HepG2 (cell line): ENCODE data around the gene EIF2S2. TPM values are rescaled to one million over a fixed set of nuclear protein-coding genes. Genes with fewer than 3 reads are reported as not detected.

Source experiments
- ATAC-seq: fragments of 200-7000 bp; cut with Tn5 transposase; 3 replicates; pipeline ENCODE4 v1.9.1; 2020; ENCODE audit warnings: mild to moderate bottlenecking, moderate library complexity
- BruUV-seq: library from RNA; stranded (reverse); fragments of 400-500 nt; replicated peaks from 2 replicates; lab custom pipeline; 2021; lab: Mats Ljungman, UMichigan
- CTCF ChIA-PET: fragments of 300-600 bp; formaldehyde crosslinking; extraction: SDS; loops from one replicate; lab custom pipeline; 2021; ENCODE audit warnings: low total read pairs, inconsistent platforms, low intra/inter-chr PET ratio; lab: Yijun Ruan, JAX
- POLR2A ChIA-PET: fragments of 350-600 bp; sonication (Branson Sonifier 250); formaldehyde crosslinking; loops from one replicate; lab custom pipeline; 2020; ENCODE audit warnings: antibody characterized with exemption, inconsistent platforms; lab: Yijun Ruan, JAX
- DNase-seq: peaks from one replicate; pipeline ENCODE4 v3.0.0-alpha.2; 2015; ENCODE audit warnings: low spot score
- FAIRE-seq: peaks from 3 replicates; lab custom pipeline; 2011; peaks lifted over from hg19 to GRCh38; lab: Jason Lieb, UNC
- H2AFZ ChIP-seq: one replicate; pipeline ENCODE4 v1.6.1; 2011; ENCODE audit warnings: low read length, inconsistent platforms
- H3K27ac ChIP-seq: fragments of 300-600 bp; 3 replicates; pipeline ENCODE4 v1.8.0; 2011; ENCODE audit warnings: mixed run types, mild to moderate bottlenecking, mixed read lengths, low read length, inconsistent platforms; ENCODE audit not compliant: insufficient read depth; ENCODE audit errors: extremely low read length
- H3K27me3 ChIP-seq, 2 experiments: fragments of 200-600 bp in 1 of 2; 2 replicates in 1 of 2; 3 replicates in 1 of 2; pipeline versions ENCODE4 v1.6.0 to v1.8.0; 2011; ENCODE audit warnings: low read length in 2 of 2, mild to moderate bottlenecking in 2 of 2, moderate library complexity in 2 of 2, inconsistent platforms in 1 of 2; ENCODE audit not compliant: insufficient read depth in 2 of 2, control insufficient read depth in 1 of 2
- H3K36me3 ChIP-seq, 2 experiments: fragments of 200-600 bp in 1 of 2; replicated peaks in 1 of 2; 2 replicates in 1 of 2; 3 replicates in 1 of 2; pipeline versions ENCODE4 v1.5.1 to v1.8.0; 2011; ENCODE audit warnings: low read length in 2 of 2, inconsistent platforms in 1 of 2; ENCODE audit not compliant: insufficient read depth in 2 of 2, control insufficient read depth in 1 of 2
- H3K4me1 ChIP-seq: 2 replicates; pipeline ENCODE4 v1.5.1; 2012; ENCODE audit warnings: low read length, inconsistent platforms; ENCODE audit not compliant: insufficient read depth
- H3K4me2 ChIP-seq: 2 replicates; pipeline ENCODE4 v1.6.0; 2011; ENCODE audit warnings: low read depth, low read length, inconsistent platforms
- H3K4me3 ChIP-seq, 3 experiments: fragments of 200-600 bp in 1 of 3; sonication (generic), shearing (Covaris generic) in 1 of 3; replicated peaks in 1 of 3; 2 replicates each; pipeline ENCODE4 v1.5.1; 2011 to 2016; ENCODE audit warnings: low read length in 3 of 3, inconsistent platforms in 2 of 3, low read depth in 2 of 3, mild to moderate bottlenecking in 2 of 3, control low read depth in 1 of 3, mixed read lengths in 1 of 3; ENCODE audit not compliant: insufficient read depth in 1 of 3
- H3K79me2 ChIP-seq: one replicate; pipeline ENCODE4 v1.6.1; 2011; ENCODE audit warnings: low read length, inconsistent platforms; ENCODE audit not compliant: insufficient read depth
- H3K9ac ChIP-seq: 2 replicates; pipeline ENCODE4 v1.6.0; 2011; ENCODE audit warnings: mild to moderate bottlenecking, low read depth, low read length, inconsistent platforms; ENCODE audit not compliant: insufficient read depth
- H3K9me3 ChIP-seq: 2 replicates; pipeline ENCODE4 v1.5.1; 2012; ENCODE audit warnings: mild to moderate bottlenecking, low read length
- H4K20me1 ChIP-seq: 2 replicates; pipeline ENCODE4 v1.6.0; 2011; ENCODE audit warnings: inconsistent platforms, mild to moderate bottlenecking, low read length, moderate library complexity; ENCODE audit not compliant: insufficient read depth
- FOSL2 ChIP-seq: sonication (generic); formaldehyde crosslinking; IDR thresholded peaks from 2 replicates; pipeline ENCODE4 v1.4.0; 2020; ENCODE audit warnings: missing genetic modification reagents
- HNRNPK ChIP-seq: fragments of 200-400 bp; formaldehyde crosslinking; IDR thresholded peaks from 2 replicates; pipeline ENCODE4 v1.6.1; 2018; ENCODE audit warnings: low read length, low read depth, moderate library complexity, mild to moderate bottlenecking; ENCODE audit not compliant: poor library complexity, severe bottlenecking
- MAFF ChIP-seq: IDR thresholded peaks from 2 replicates; pipeline ENCODE4 v1.6.1; 2011; ENCODE audit warnings: low read depth, low read length, improper control_type of control experiment
- MAZ ChIP-seq, 2 experiments: sonication (generic) in 1 of 2; formaldehyde crosslinking in 1 of 2; IDR thresholded peaks; 2 replicates each; pipeline versions ENCODE4 v1.5.0 to v1.6.1; 2012 to 2020; ENCODE audit warnings: low read depth in 2 of 2, mild to moderate bottlenecking in 2 of 2, borderline replicate concordance in 1 of 2, improper control_type of control experiment in 1 of 2, low read length in 1 of 2, missing genetic modification reagents in 1 of 2, moderate library complexity in 1 of 2
- MBNL3 ChIP-seq: fragments of 250-450 bp; sonication (Bioruptor Pico); conservative IDR thresholded peaks from 2 replicates; pipeline ENCODE4 v1.8.0; 2022; ENCODE audit warnings: mild to moderate bottlenecking, inconsistent platforms
- NFYC ChIP-seq: IDR thresholded peaks from 2 replicates; pipeline ENCODE4 v1.6.1; 2016; ENCODE audit warnings: missing genetic modification reagents, missing compliant biosample characterization
- PAF1 ChIP-seq: IDR thresholded peaks from 2 replicates; pipeline ENCODE4 v1.6.1; 2016; ENCODE audit warnings: missing genetic modification reagents, missing compliant biosample characterization
- SAP130 ChIP-seq: IDR thresholded peaks from 2 replicates; pipeline ENCODE4 v1.6.1; 2016; ENCODE audit warnings: low read depth
- ZNF121 ChIP-seq: sonication (generic); formaldehyde crosslinking; IDR thresholded peaks from 2 replicates; pipeline ENCODE4 v1.5.0; 2020; ENCODE audit warnings: mild to moderate bottlenecking, missing genetic modification reagents
- ZNF670 ChIP-seq: sonication (generic); formaldehyde crosslinking; IDR thresholded peaks from 2 replicates; pipeline ENCODE4 v1.8.0; 2022; ENCODE audit warnings: mild to moderate bottlenecking, missing genetic modification reagents, borderline replicate concordance
- WGBS: methylation state at CpG from one replicate; pipeline ENCODE4 v1.1.6; 2017; ENCODE audit warnings: low lambda C conversion rate; 5-methylcytosine and 5-hydroxymethylcytosine counted together
- in situ Hi-C: cut with HindIII; loops from 2 replicates; pipeline ENCODE4 v1.10.0; 2017; ENCODE audit warnings: low pct_unique_long_range_greater_than_20kb; ENCODE audit not compliant: extremely low pct_ligation_motif_present
- intact Hi-C: fragments of 100-400 bp; cut with micrococcal nuclease; formaldehyde crosslinking; loops from one replicate; pipeline ENCODE4 v1.10.0; 2022; ENCODE audit not compliant: unreplicated experiment
- polyA plus RNA-seq, 8 experiments: library from polyadenylated mRNA; depleted of rRNA in 3 of 8; stranded (reverse) in 7 of 8; unstranded in 1 of 8; fragments of >200 nt; fragmentation: Illumina TruSeq in 4 of 8; extraction: Trizol in 4 of 8; gene quantifications; 2 replicates each; pipeline versions ENCODE4 v1.2.1 to v1.2.3, GENCODE V29; 2011 to 2016; ENCODE audit warnings: low read depth in 4 of 8, missing spikeins in 1 of 8, mixed read lengths in 1 of 8; ENCODE audit not compliant: insufficient read depth in 1 of 8
- total RNA-seq, 5 experiments: library from RNA; depleted of rRNA; stranded (reverse); fragments of >200 nt; fragmentation: Illumina TruSeq; extraction: Trizol; gene quantifications; 2 replicates each; pipeline ENCODE4 v1.2.3, GENCODE V29; 2016; ENCODE audit warnings: low read depth in 1 of 5
- TF ChIP-seq, protein P1 (sequence below): sonication (generic); formaldehyde crosslinking; IDR thresholded peaks from 2 replicates; pipeline ENCODE4 v1.9.0; 2021; ENCODE audit warnings: missing genetic modification reagents, borderline replicate concordance
- TF ChIP-seq, protein P2 (sequence below): sonication (generic); formaldehyde crosslinking; IDR thresholded peaks from 2 replicates; pipeline ENCODE4 v1.9.0; 2021; ENCODE audit warnings: missing genetic modification reagents, mild to moderate bottlenecking, borderline replicate concordance

Gene EIF2S2
- total and polyA plus RNA-seq, 2 of the 13 experiments (the other 11 are each of a cell fraction or from before 2014, with no cell fraction given) = 126 to 213 TPM

DNA sequence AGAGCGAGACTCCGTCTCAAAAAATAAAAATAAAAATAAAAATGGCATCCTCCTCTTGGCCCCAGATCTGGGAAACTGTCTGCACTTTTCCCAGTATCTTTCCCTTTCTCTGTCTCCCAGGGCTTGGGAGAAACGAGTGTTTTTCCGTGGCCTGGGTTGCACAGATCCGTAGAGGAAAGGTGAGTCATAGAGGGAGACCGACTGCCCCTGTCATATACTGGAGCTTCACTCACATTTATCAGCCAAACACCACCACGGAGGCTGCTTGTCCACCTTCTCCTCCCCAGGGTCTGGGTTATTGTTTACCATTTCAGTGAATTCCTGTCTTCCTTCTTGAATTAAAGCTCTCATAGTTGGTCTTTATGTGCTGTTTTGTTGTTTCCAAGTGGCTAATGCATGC, 31.9 kb upstream of the EIF2S2 start:
- H3K9me3 ChIP-seq = no peaks in the 10 kb centered on the region
- no peaks in the 10 kb centered on the region for H3K36me3 ChIP-seq
- H3K27me3 ChIP-seq = no peaks in the 10 kb centered on the region
- H3K27ac ChIP-seq = no peak overlapping the region
- H3K4me2 ChIP-seq = peak overlapping the region; percentile 72
- ATAC-seq = peak; percentile 85
- no peak for FAIRE-seq
- peak overlapping the region; percentile 82 for H2AFZ ChIP-seq
- H3K9ac ChIP-seq = no peak overlapping the region
- intact Hi-C loops (no loop called here), in situ Hi-C loops (no loop called here)
- WGBS = 17% methylated on average over 7 of the region's 7 CpGs
- peaks cover 26% of the 10 kb centered on the region for H3K4me1 ChIP-seq
- no peaks in the 10 kb centered on the region for H3K79me2 ChIP-seq
- peak; percentile 61 for DNase-seq
- ChIA-PET CTCF (no interaction called here), POLR2A (interaction anchor here (1.1 kb wide), 1 partner anchor 32 kb away, joined by 5 read pairs; the partner anchor contains the start of gene EIF2S2)
- TF ChIP-seq FOSL2 (CRISPR knock-in tag) (peak; percentile 89), PAF1 (CRISPR knock-in tag) (no peak), MBNL3 (CRISPR knock-in tag) (no peak), MAFF (no peak), MAZ (IDR thresholded peaks at IDR 0.05; ENCODE audit: borderline replicate concordance, low read depth, low read length) (0 out of 2 replicates have a peak, but pooled peaks have one; percentile 15), MAZ (CRISPR knock-in tag; IDR thresholded peaks at IDR 0.05; ENCODE audit: low read depth) (no peak), SAP130 (CRISPR knock-in tag) (peak; percentile 29; the same call in 1 of the 2 replicates), ZNF121 (peak; percentile 44; the same call in 1 of the 2 replicates), HNRNPK (no peak), NFYC (CRISPR knock-in tag) (no peak), ZNF670 (CRISPR knock-in tag) (0 out of 2 replicates have a peak, but pooled peaks have one; percentile 61)
- TF ChIP-seq, protein P1, sequence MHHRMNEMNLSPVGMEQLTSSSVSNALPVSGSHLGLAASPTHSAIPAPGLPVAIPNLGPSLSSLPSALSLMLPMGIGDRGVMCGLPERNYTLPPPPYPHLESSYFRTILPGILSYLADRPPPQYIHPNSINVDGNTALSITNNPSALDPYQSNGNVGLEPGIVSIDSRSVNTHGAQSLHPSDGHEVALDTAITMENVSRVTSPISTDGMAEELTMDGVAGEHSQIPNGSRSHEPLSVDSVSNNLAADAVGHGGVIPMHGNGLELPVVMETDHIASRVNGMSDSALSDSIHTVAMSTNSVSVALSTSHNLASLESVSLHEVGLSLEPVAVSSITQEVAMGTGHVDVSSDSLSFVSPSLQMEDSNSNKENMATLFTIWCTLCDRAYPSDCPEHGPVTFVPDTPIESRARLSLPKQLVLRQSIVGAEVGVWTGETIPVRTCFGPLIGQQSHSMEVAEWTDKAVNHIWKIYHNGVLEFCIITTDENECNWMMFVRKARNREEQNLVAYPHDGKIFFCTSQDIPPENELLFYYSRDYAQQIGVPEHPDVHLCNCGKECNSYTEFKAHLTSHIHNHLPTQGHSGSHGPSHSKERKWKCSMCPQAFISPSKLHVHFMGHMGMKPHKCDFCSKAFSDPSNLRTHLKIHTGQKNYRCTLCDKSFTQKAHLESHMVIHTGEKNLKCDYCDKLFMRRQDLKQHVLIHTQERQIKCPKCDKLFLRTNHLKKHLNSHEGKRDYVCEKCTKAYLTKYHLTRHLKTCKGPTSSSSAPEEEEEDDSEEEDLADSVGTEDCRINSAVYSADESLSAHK (CRISPR knock-in tag) = no peak
- TF ChIP-seq, protein P2, sequence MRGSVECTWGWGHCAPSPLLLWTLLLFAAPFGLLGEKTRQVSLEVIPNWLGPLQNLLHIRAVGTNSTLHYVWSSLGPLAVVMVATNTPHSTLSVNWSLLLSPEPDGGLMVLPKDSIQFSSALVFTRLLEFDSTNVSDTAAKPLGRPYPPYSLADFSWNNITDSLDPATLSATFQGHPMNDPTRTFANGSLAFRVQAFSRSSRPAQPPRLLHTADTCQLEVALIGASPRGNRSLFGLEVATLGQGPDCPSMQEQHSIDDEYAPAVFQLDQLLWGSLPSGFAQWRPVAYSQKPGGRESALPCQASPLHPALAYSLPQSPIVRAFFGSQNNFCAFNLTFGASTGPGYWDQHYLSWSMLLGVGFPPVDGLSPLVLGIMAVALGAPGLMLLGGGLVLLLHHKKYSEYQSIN = no peak
- H4K20me1 ChIP-seq = no peaks in the 10 kb centered on the region
- no TSS peak for BruUV-seq
- peak overlapping the region in 1 of 3 experiments; percentile 43; a peak in 2 of 6 replicates for H3K4me3 ChIP-seq
